ENCODE data around the gene CAPN14.

DNA sequence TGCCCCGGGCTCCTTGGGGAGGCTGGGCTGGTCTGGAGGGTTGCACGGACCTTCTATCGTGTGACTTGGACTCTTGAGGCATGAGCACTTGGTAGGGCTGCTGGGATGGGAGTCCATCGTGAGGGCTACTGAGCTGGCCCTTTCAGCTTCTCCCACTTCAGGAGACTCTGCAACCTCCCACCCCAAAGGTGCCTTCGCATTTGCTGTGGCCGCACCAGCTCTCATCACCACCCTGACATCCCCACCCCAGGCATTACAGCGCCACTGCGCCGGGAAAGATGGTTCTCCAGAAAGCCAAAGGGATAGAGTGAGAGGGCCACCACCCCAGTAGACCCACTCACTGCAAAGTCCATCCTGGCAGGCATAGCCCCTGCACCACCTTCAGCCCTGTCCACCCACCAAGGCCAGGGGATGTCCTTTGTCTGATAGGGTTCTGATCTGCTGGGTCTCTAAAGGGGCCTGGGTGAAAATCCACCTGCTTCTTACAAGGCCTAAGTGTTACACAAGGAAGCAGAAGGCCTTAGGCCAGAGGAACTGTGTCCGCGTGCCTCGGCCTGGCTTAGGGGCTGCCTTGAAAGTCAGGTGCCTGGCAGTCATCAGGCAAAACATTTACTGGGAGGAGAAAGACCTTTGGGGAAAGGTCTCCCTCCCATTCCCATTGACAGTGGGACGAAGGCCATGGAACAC is 21.7 kb upstream of the CAPN14 start:
- TF ChIP-seq GABPA (IDR thresholded peaks at IDR 0.05; ENCODE audit: low read depth) (no peak), POLR2AphosphoS5 (IDR thresholded peaks at IDR 0.05; ENCODE audit: low read depth, low read length) (no peak), TEAD4 (IDR thresholded peaks at IDR 0.05; ENCODE audit: borderline replicate concordance, insufficient read depth) (no peak)
